Bronchial epithelial cell (primary cell): ENCODE data around the gene CERKL. TPM values are rescaled to one million over a fixed set of nuclear protein-coding genes. Genes with fewer than 3 reads are reported as not detected.

Source experiments
- DNase-seq: peaks from one replicate; pipeline ENCODE4 v3.0.0-alpha.2; 2010; ENCODE audit warnings: low read depth
- FAIRE-seq: peaks from 2 replicates; lab custom pipeline; 2011; peaks lifted over from hg19 to GRCh38; lab: Jason Lieb, UNC
- H3K27me3 ChIP-seq: 2 replicates; pipeline ENCODE4 v1.5.1; 2011; ENCODE audit warnings: low read length; ENCODE audit not compliant: control insufficient read depth, insufficient read depth
- H3K36me3 ChIP-seq: 2 replicates; pipeline ENCODE4 v1.5.1; 2011; ENCODE audit warnings: low read length; ENCODE audit not compliant: control insufficient read depth, insufficient read depth
- H3K4me3 ChIP-seq: 2 replicates; pipeline ENCODE4 v1.5.1; 2011; ENCODE audit warnings: mild to moderate bottlenecking, low read depth, low read length, control low read depth
- CTCF ChIP-seq: IDR thresholded peaks from 2 replicates; pipeline ENCODE4 v1.5.1; 2011; ENCODE audit warnings: mild to moderate bottlenecking, moderate library complexity, low read length, control low read depth, inconsistent platforms; ENCODE audit not compliant: insufficient read depth, severe bottlenecking
- total RNA-seq: library from RNA; depleted of rRNA; stranded (reverse); fragments of >200 nt; gene quantifications from 2 replicates; pipeline ENCODE4 v1.2.1, GENCODE V29; 2014

Gene CERKL
- total RNA-seq, 1 donor from 2014 or later: not detected

GRCh38 chr2:181500201-181500600 is 156.7 kb downstream of the CERKL start:
- FAIRE-seq (no peak), DNase-seq (no peak)
- no peak for TF ChIP-seq CTCF
- H3K4me3 ChIP-seq: no peak overlapping the region
- H3K36me3 ChIP-seq: no peaks in the 10 kb centered on the region
- no peaks in the 10 kb centered on the region for H3K27me3 ChIP-seq

GRCh38 chr2:181499231-181499630 is 157.7 kb downstream of the CERKL start:
- no peak for TF ChIP-seq CTCF
- no peaks in the 10 kb centered on the region for H3K36me3 ChIP-seq

More at GRCh38 chr2:181499231-181499630, 157.7 kb downstream of the CERKL start:
- FAIRE-seq: no peak
- Histone ChIP-seq H3K4me3 (no peak overlapping the region), H3K27me3 (no peaks in the 10 kb centered on the region)
- no peak for DNase-seq

Other genes with a start within 250 kb of the CERKL start
- under 0.01 and 0.79 TPM in 2 replicates for gene ITGA4, start 199.7 kb downstream of the CERKL start, total RNA-seq
- gene NEUROD1, start 23.4 kb upstream of the CERKL start, total RNA-seq: not detected in 2 replicates
- 106 and 132 TPM in 2 replicates for gene ITPRID2, start 234.6 kb upstream of the CERKL start, total RNA-seq